Osteoblast (primary cell): ENCODE data around the gene DHX38. TPM values are rescaled to one million over a fixed set of nuclear protein-coding genes. Genes with fewer than 3 reads are reported as not detected.

ENCODE experiments used
- DNase-seq: peaks from one replicate; pipeline ENCODE4 v3.0.0; 2011; ENCODE audit warnings: low spot score, mixed read lengths; ENCODE audit not compliant: insufficient read length; ENCODE audit errors: missing footprints
- H2AFZ ChIP-seq: 2 replicates; pipeline ENCODE4 v1.6.0; 2011; ENCODE audit warnings: mild to moderate bottlenecking, low read length
- H3K27ac ChIP-seq: 2 replicates; pipeline ENCODE4 v1.5.1; 2011; ENCODE audit warnings: mild to moderate bottlenecking, low read depth, low read length, moderate library complexity
- H3K27me3 ChIP-seq: 2 replicates; pipeline ENCODE4 v1.6.0; 2012; ENCODE audit warnings: mild to moderate bottlenecking, control low read depth, inconsistent platforms, low read length, moderate library complexity; ENCODE audit not compliant: insufficient read depth
- H3K36me3 ChIP-seq: 2 replicates; pipeline ENCODE4 v1.5.1; 2011; ENCODE audit warnings: mild to moderate bottlenecking, low read length, control low read depth, moderate library complexity; ENCODE audit not compliant: insufficient read depth
- H3K4me1 ChIP-seq: 2 replicates; pipeline ENCODE4 v1.5.1; 2011; ENCODE audit warnings: mild to moderate bottlenecking, low read length, control low read depth, moderate library complexity; ENCODE audit not compliant: insufficient read depth
- H3K4me2 ChIP-seq: 2 replicates; pipeline ENCODE4 v1.6.0; 2011; ENCODE audit warnings: mild to moderate bottlenecking, low read length; ENCODE audit not compliant: insufficient read depth
- H3K4me3 ChIP-seq: fragments of 200-600 bp; sonication (generic); 3 replicates; pipeline ENCODE4 v1.5.1; 2012; ENCODE audit warnings: mild to moderate bottlenecking, low read length, inconsistent platforms; ENCODE audit not compliant: insufficient read depth
- H3K79me2 ChIP-seq: 2 replicates; pipeline ENCODE4 v1.6.0; 2012; ENCODE audit warnings: mild to moderate bottlenecking, low read length, control low read depth, inconsistent platforms; ENCODE audit not compliant: insufficient read depth
- H3K9me3 ChIP-seq: 2 replicates; pipeline ENCODE4 v1.5.1; 2011; ENCODE audit warnings: low read depth, low read length, control low read depth
- H4K20me1 ChIP-seq: 2 replicates; pipeline ENCODE4 v1.6.0; 2012; ENCODE audit warnings: mild to moderate bottlenecking, low read length, control low read depth; ENCODE audit not compliant: insufficient read depth
- CTCF ChIP-seq: IDR thresholded peaks from 2 replicates; pipeline ENCODE4 v1.5.1; 2011; ENCODE audit warnings: mild to moderate bottlenecking, low read depth, low read length, moderate library complexity; ENCODE audit errors: extremely low read depth
- total RNA-seq: library from RNA; depleted of rRNA; stranded (reverse); fragments of >200 nt; gene quantifications from 2 replicates; pipeline ENCODE4 v1.2.3, GENCODE V29; 2012

Gene DHX38
- total RNA-seq, 1 donor, result 51.4 TPM

- Histone ChIP-seq H3K79me2 (no peaks in the 10 kb centered on the region), H4K20me1 (no peaks in the 10 kb centered on the region), H3K9me3 (no peaks in the 10 kb centered on the region), H3K36me3 (peaks cover 64% of the 10 kb centered on the region), H3K4me3 (no peak overlapping the region), H3K4me2 (no peak overlapping the region), H2AFZ (no peak overlapping the region), H3K27me3 (no peaks in the 10 kb centered on the region), H3K4me1 (no peaks in the 10 kb centered on the region), H3K27ac (no peak overlapping the region)
- no peak for TF ChIP-seq CTCF
- peak; percentile 30 for DNase-seq
Observed at GRCh38 chr16:72110662-72111615, 17.3 kb downstream of the DHX38 start.

- Histone ChIP-seq H3K4me3 (no peak overlapping the region), H4K20me1 (no peaks in the 10 kb centered on the region), H3K9me3 (no peaks in the 10 kb centered on the region), H3K27ac (no peak overlapping the region), H3K36me3 (peaks cover 56% of the 10 kb centered on the region), H3K27me3 (no peaks in the 10 kb centered on the region), H3K79me2 (no peaks in the 10 kb centered on the region), H2AFZ (no peak overlapping the region), H3K4me1 (no peaks in the 10 kb centered on the region), H3K4me2 (no peak overlapping the region)
- DNase-seq, result peak; percentile 43
- TF ChIP-seq CTCF, result no peak
Observed at GRCh38 chr16:72111657-72112451, 18.2 kb downstream of the DHX38 start.

GRCh38 chr16:72112452-72112792 is 18.8 kb downstream of the DHX38 start:
- peaks cover 50% of the 10 kb centered on the region for H3K36me3 ChIP-seq
- no peak for TF ChIP-seq CTCF
- no peak overlapping the region for H3K27ac ChIP-seq
- H2AFZ ChIP-seq, result no peak overlapping the region
- H3K27me3 ChIP-seq, result no peaks in the 10 kb centered on the region
- DNase-seq, result peak; percentile 23
- no peaks in the 10 kb centered on the region for H3K79me2 ChIP-seq
- no peak overlapping the region for H3K4me3 ChIP-seq
- H3K4me1 ChIP-seq, result no peaks in the 10 kb centered on the region
- no peaks in the 10 kb centered on the region for H4K20me1 ChIP-seq
- no peaks in the 10 kb centered on the region for H3K9me3 ChIP-seq
- H3K4me2 ChIP-seq, result no peak overlapping the region
